SU-DHL-6 (cell line): ENCODE measurements around the gene OR51L1.
"Not testable (repeated sequence)": the region's sequence is repeated elsewhere in the genome, so short reads cannot be mapped to it uniquely, and the experiment has no call there.

ENCODE experiments used
- H2AFZ ChIP-seq: fragments of 200-600 bp; sonication (generic); 2 replicates; pipeline ENCODE4 v1.6.1; 2014; ENCODE audit warnings: low read depth, mild to moderate bottlenecking, moderate library complexity, mixed read lengths, antibody characterized with exemption, low read length; ENCODE audit not compliant: severe bottlenecking
- H3F3A ChIP-seq: fragments of 200-600 bp; shearing (Covaris generic); 2 replicates; pipeline ENCODE4 v1.6.0; 2016; ENCODE audit warnings: antibody characterized with exemption, mild to moderate bottlenecking; ENCODE audit not compliant: insufficient read depth
- H3K27ac ChIP-seq: fragments of 200-600 bp; sonication (generic); 2 replicates; pipeline ENCODE4 v1.5.1; 2016; ENCODE audit warnings: low read depth, mild to moderate bottlenecking, low read length, moderate library complexity, mixed read lengths
- H3K27me3 ChIP-seq: fragments of 200-600 bp; sonication (generic), shearing (Covaris generic); 2 replicates; pipeline ENCODE4 v1.6.0; 2014; ENCODE audit warnings: mild to moderate bottlenecking, low read length
- H3K36me3 ChIP-seq: fragments of 200-600 bp; sonication (generic); 2 replicates; pipeline ENCODE4 v1.6.1; 2014; ENCODE audit warnings: mild to moderate bottlenecking, low read length, mixed read lengths
- H3K4me2 ChIP-seq: fragments of 300-600, 200-600 bp; shearing (Covaris generic), sonication (generic); 2 replicates; pipeline ENCODE4 v1.6.0; 2014; ENCODE audit warnings: low read length, low read depth, mild to moderate bottlenecking; ENCODE audit not compliant: poor library complexity, severe bottlenecking
- H3K4me3 ChIP-seq: fragments of 200-600 bp; sonication (generic); 2 replicates; pipeline ENCODE4 v1.5.1; 2014; ENCODE audit warnings: antibody characterized with exemption, low read length, mild to moderate bottlenecking, mixed read lengths; ENCODE audit not compliant: insufficient read depth, poor library complexity, severe bottlenecking
- H3K79me2 ChIP-seq: fragments of 200-600 bp; sonication (generic); 2 replicates; pipeline ENCODE4 v1.6.1; 2014; ENCODE audit warnings: mild to moderate bottlenecking, low read length, moderate library complexity; ENCODE audit not compliant: insufficient read depth
- H3K9ac ChIP-seq: fragments of 200-600 bp; sonication (generic); 2 replicates; pipeline ENCODE4 v1.7.0; 2014; ENCODE audit warnings: mild to moderate bottlenecking, low read length
- H3K9me2 ChIP-seq: fragments of 200-600 bp; sonication (generic); replicated peaks from 2 replicates; pipeline ENCODE4 v1.6.1; 2014; ENCODE audit warnings: low read length; ENCODE audit not compliant: insufficient read depth
- H3K9me3 ChIP-seq: fragments of 200-600 bp; sonication (generic); 2 replicates; pipeline ENCODE4 v1.6.1; 2014; ENCODE audit warnings: low read length, mixed read lengths; ENCODE audit not compliant: insufficient read depth
- H4K20me1 ChIP-seq: fragments of 200-600 bp; sonication (generic); 2 replicates; pipeline ENCODE4 v1.6.1; 2014; ENCODE audit warnings: low read depth, mild to moderate bottlenecking, antibody characterized with exemption, low read length, moderate library complexity, mixed read lengths
- EZH2phosphoT487 ChIP-seq: fragments of 200-600 bp; sonication (generic), shearing (Covaris generic); conservative IDR thresholded peaks from 2 replicates; pipeline ENCODE4 v1.6.1; 2018; ENCODE audit warnings: mild to moderate bottlenecking, antibody characterized with exemption, low read length, moderate library complexity, mixed read lengths
- TF ChIP-seq, protein P1 (sequence below): fragments of 200-600 bp; sonication (generic); IDR thresholded peaks from one replicate; pipeline ENCODE4 v1.5.1; 2017; ENCODE audit warnings: antibody characterized with exemption, mild to moderate bottlenecking, low read length, moderate library complexity; ENCODE audit not compliant: insufficient read depth, poor library complexity, severe bottlenecking

OR51L1 gene, protein sequence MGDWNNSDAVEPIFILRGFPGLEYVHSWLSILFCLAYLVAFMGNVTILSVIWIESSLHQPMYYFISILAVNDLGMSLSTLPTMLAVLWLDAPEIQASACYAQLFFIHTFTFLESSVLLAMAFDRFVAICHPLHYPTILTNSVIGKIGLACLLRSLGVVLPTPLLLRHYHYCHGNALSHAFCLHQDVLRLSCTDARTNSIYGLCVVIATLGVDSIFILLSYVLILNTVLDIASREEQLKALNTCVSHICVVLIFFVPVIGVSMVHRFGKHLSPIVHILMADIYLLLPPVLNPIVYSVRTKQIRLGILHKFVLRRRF

DNA sequence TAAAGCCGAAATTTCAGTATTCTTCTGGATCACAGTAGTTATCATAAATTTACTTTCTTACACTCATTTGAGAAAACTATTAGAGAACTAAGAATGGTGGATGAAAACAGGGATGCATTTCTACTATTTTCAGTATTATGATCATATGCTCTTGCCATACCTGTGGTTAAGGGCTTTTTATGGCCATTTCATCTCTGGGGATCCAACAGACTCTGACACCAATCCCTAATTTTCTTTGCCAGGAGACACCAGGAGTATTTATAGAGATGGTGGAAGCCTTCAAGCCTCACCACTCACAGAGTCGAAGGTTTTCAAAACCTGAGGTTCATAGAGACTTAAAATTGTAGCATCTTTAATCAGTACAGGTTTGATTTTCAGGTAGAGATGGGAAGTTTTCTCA lies at the start of gene OR51L1:
TSS of gene OR51L1 (plus strand) at position 301 of the 400 bp plus-strand sequence. CDS start 4,132 bp downstream, outside the sequence.
- H4K20me1 ChIP-seq = no peaks in the 10 kb centered on the region; the same call in 1 of the 2 replicates
- H3K9me3 ChIP-seq = no peaks in the 10 kb centered on the region
- no peak within 1 kb of the TSS for H2AFZ ChIP-seq
- no peaks in the 10 kb centered on the region for H3K9me2 ChIP-seq
- no peaks in the 10 kb centered on the region for H3K36me3 ChIP-seq
- H3K4me3 ChIP-seq = no peak within 1 kb of the TSS
- TF ChIP-seq, protein P1, sequence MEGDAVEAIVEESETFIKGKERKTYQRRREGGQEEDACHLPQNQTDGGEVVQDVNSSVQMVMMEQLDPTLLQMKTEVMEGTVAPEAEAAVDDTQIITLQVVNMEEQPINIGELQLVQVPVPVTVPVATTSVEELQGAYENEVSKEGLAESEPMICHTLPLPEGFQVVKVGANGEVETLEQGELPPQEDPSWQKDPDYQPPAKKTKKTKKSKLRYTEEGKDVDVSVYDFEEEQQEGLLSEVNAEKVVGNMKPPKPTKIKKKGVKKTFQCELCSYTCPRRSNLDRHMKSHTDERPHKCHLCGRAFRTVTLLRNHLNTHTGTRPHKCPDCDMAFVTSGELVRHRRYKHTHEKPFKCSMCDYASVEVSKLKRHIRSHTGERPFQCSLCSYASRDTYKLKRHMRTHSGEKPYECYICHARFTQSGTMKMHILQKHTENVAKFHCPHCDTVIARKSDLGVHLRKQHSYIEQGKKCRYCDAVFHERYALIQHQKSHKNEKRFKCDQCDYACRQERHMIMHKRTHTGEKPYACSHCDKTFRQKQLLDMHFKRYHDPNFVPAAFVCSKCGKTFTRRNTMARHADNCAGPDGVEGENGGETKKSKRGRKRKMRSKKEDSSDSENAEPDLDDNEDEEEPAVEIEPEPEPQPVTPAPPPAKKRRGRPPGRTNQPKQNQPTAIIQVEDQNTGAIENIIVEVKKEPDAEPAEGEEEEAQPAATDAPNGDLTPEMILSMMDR = no peak
- no peak for TF ChIP-seq EZH2phosphoT487
- no peak within 1 kb of the TSS for H3K9ac ChIP-seq
- H3K27ac ChIP-seq = no peak within 1 kb of the TSS
- H3K4me2 ChIP-seq = no peak within 1 kb of the TSS
- H3K79me2 ChIP-seq = no peaks in the 10 kb centered on the region
- no peaks in the 10 kb centered on the region for H3F3A ChIP-seq
- H3K27me3 ChIP-seq = no peaks in the 10 kb centered on the region

DNA sequence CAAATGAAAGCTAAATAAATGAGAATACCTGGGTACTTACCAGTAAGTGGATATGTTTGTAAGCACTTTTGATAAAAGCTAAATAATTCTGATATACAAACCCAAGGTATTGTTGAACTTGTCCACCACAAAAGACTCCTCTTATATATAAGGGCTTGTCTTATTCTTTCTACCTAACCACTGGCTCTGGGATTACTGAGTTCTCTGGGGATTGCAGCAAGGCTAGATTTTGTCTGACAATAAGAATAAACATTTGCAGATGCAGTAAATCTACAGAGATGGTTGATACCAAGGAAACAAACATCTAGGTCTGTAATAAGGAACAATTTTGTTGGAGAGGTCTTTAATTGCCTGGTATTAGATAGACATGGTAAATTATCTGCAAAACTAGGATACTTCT lies 47.1 kb upstream of the OR51L1 start, which contains the start of gene OR51A4:
TSS of gene OR51A4 (minus strand) at position 101 of the 400 bp plus-strand sequence. CDS start 505 bp downstream, outside the sequence.
- no peak within 1 kb of the TSS for H3K4me3 ChIP-seq
- H3F3A ChIP-seq = no peaks in the 10 kb centered on the region
- no peak within 1 kb of the TSS for H3K27ac ChIP-seq
- H3K9ac ChIP-seq = no peak within 1 kb of the TSS
- H3K9me3 ChIP-seq = no peaks in the 10 kb centered on the region
- no peaks in the 10 kb centered on the region for H3K9me2 ChIP-seq
- no peaks in the 10 kb centered on the region for H3K27me3 ChIP-seq
- TF ChIP-seq, protein P1 = no peak
- no peak for TF ChIP-seq EZH2phosphoT487
- no peaks in the 10 kb centered on the region; the same call in 1 of the 2 replicates for H4K20me1 ChIP-seq
- no peaks in the 10 kb centered on the region for H3K36me3 ChIP-seq
- H3K79me2 ChIP-seq = no peaks in the 10 kb centered on the region
- H2AFZ ChIP-seq = no peak within 1 kb of the TSS
- H3K4me2 ChIP-seq = no peak within 1 kb of the TSS

DNA sequence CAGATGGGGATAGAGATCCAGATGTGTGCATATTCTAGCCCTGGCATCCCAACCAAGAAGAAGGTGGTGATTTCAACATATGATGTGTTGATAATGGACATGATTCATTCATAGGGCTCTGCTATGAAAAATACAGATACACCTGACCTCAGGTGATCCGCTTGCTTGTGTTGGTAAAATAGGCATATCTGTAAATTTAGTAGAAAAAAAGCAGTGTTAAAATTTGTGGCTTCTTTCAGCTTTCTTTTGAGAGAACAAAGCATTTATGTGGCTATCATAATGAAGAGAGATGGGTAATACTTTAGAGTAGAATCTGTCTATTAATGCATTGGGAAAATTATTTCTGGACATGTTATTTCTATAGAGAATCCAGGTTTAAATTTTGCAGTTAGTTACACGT lies 39.0 kb upstream of the OR51L1 start, which contains the start of gene OR51A2:
TSS of gene OR51A2 (minus strand) at position 101 of the 400 bp plus-strand sequence. CDS start at position 101, 0 bp downstream.
- not testable (repeated sequence) for H3K27ac ChIP-seq, H3K9me3 ChIP-seq, H3F3A ChIP-seq, H2AFZ ChIP-seq, H3K79me2 ChIP-seq, H3K36me3 ChIP-seq, H4K20me1 ChIP-seq, H3K9ac ChIP-seq, H3K27me3 ChIP-seq, H3K4me3 ChIP-seq, H3K9me2 ChIP-seq, H3K4me2 ChIP-seq

DNA sequence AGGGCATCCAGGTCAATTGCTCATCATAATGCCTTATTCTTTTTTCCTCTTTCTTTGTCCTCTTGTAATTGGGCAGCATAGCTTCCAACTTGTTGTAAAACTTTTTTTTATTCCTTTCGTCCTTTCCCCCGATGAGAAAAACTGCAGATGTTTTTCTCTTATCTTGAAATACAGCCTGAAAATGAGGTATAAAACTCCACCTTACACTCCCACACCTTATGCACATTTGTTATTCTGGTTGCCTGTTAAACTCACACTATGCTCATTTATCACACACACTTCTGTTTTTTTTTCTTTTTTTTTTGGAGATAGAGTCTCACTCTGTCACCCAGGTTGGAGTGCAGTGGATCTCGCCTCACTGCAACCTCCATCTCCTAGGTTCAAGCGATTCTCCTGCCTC lies 37.3 kb upstream of the OR51L1 start:
- Histone ChIP-seq H3K4me2 (no peak overlapping the region), H3K79me2 (no peaks in the 10 kb centered on the region)
- TF ChIP-seq, protein P1 = no peak
- TF ChIP-seq EZH2phosphoT487 = no peak

More for the DNA sequence above, 37.3 kb upstream of the OR51L1 start:
- H3K9ac ChIP-seq = no peak overlapping the region
- no peaks in the 10 kb centered on the region for H3F3A ChIP-seq
- H3K27ac ChIP-seq = no peak overlapping the region
- no peak overlapping the region for H3K4me3 ChIP-seq
- H2AFZ ChIP-seq = no peak overlapping the region
- no peaks in the 10 kb centered on the region for H3K9me2 ChIP-seq
- no peaks in the 10 kb centered on the region for H4K20me1 ChIP-seq
- no peaks in the 10 kb centered on the region for H3K27me3 ChIP-seq
- no peaks in the 10 kb centered on the region for H3K36me3 ChIP-seq
- H3K9me3 ChIP-seq = no peaks in the 10 kb centered on the region
